ENCODE data around the gene PDF. TPM values are rescaled to one million over a fixed set of nuclear protein-coding genes. Genes with fewer than 3 reads are reported as not detected.

The PDF gene
- total RNA-seq, 2 experiments from 2014 or later: 37.8 to 54.8 TPM

DNA sequence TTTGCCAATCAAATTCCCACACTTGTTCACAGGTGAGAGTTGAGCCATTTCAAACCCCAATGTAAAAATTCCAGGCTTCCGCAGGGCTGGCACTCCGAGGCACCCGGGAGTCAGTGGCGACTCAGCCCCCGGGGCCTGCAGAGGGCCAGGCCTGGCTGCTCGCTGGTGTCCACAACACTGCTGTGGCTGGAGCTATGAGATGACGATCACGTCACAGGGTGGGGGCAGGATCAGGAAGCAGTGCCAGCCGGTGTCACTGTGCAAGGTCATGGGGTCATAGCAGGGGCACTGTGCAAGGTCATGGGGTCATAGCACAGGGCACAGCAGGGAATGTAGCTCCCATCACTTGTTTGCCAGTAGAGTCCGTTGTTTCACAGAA is 11.5 kb downstream of the PDF start:
- no peaks in the 10 kb centered on the region for H3K9me3 ChIP-seq (ENCODE audit: low read length)
- DNase-seq (ENCODE audit: low spot score): no peak
- H3K4me2 ChIP-seq (ENCODE audit: low read length): no peak overlapping the region
- BruUV-seq (replicated peaks): no TSS peak
- intact Hi-C loops (cut with micrococcal nuclease; ENCODE audit: unreplicated experiment): no loop called here
- H4K20me1 ChIP-seq (ENCODE audit: insufficient read depth, low read length): peaks cover 7% of the 10 kb centered on the region; the same call in 1 of the 2 replicates
- ChIA-PET POLR2A (interaction anchor here (2.3 kb wide), 1 partner anchor 11 kb away, joined by 7 read pairs; the partner anchor contains the start of gene PDF), CTCF (ENCODE audit: unreplicated experiment) (no interaction called here)
- no peak overlapping the region for H2AFZ ChIP-seq (ENCODE audit: low read length)
- H3K27ac ChIP-seq (ENCODE audit: low read depth, low read length, poor library complexity, severe bottlenecking): no peak overlapping the region
- no peaks in the 10 kb centered on the region for H3K9me2 ChIP-seq (ENCODE audit: insufficient read depth, low read length)
- H3K79me2 ChIP-seq (ENCODE audit: insufficient read depth, low read depth, low read length): peaks cover 20% of the 10 kb centered on the region; the same call in 1 of the 2 replicates
- no peak overlapping the region for H3K4me3 ChIP-seq (ENCODE audit: low read depth, low read length, poor library complexity, severe bottlenecking)
- no peaks in the 10 kb centered on the region for H3K4me1 ChIP-seq (ENCODE audit: insufficient read depth, low read length, poor library complexity, severe bottlenecking)
- TF ChIP-seq, protein P1, sequence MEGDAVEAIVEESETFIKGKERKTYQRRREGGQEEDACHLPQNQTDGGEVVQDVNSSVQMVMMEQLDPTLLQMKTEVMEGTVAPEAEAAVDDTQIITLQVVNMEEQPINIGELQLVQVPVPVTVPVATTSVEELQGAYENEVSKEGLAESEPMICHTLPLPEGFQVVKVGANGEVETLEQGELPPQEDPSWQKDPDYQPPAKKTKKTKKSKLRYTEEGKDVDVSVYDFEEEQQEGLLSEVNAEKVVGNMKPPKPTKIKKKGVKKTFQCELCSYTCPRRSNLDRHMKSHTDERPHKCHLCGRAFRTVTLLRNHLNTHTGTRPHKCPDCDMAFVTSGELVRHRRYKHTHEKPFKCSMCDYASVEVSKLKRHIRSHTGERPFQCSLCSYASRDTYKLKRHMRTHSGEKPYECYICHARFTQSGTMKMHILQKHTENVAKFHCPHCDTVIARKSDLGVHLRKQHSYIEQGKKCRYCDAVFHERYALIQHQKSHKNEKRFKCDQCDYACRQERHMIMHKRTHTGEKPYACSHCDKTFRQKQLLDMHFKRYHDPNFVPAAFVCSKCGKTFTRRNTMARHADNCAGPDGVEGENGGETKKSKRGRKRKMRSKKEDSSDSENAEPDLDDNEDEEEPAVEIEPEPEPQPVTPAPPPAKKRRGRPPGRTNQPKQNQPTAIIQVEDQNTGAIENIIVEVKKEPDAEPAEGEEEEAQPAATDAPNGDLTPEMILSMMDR (conservative IDR thresholded peaks at IDR 0.05; ENCODE audit: low read length): no peak
- TF ChIP-seq EZH2phosphoT487 (IDR thresholded peaks at IDR 0.05; ENCODE audit: borderline replicate concordance, low read depth, low read length): no peak
- peaks cover 92% of the 10 kb centered on the region for H3K36me3 ChIP-seq (ENCODE audit: insufficient read depth, low read length)

GRCh38 chr16:69318177-69318910 is 12.0 kb downstream of the PDF start:
- TF ChIP-seq, protein P1 (conservative IDR thresholded peaks at IDR 0.05; ENCODE audit: low read length): no peak
- no peak for TF ChIP-seq EZH2phosphoT487 (IDR thresholded peaks at IDR 0.05; ENCODE audit: borderline replicate concordance, low read depth, low read length)

GRCh38 chr16:69316595-69317034 is 13.8 kb downstream of the PDF start:
- H4K20me1 ChIP-seq (ENCODE audit: insufficient read depth, low read length): peaks cover under 1% of the 10 kb centered on the region; the same call in 1 of the 2 replicates
- H3K36me3 ChIP-seq (ENCODE audit: insufficient read depth, low read length): peaks cover 79% of the 10 kb centered on the region
- H2AFZ ChIP-seq (ENCODE audit: low read length): no peak overlapping the region
- no peak overlapping the region for H3K4me3 ChIP-seq (ENCODE audit: low read depth, low read length, poor library complexity, severe bottlenecking)
- intact Hi-C loops (cut with micrococcal nuclease; ENCODE audit: unreplicated experiment): no loop called here
- no peak overlapping the region for H3K27ac ChIP-seq (ENCODE audit: low read depth, low read length, poor library complexity, severe bottlenecking)
- POLR2A ChIA-PET: no interaction called here
- H3K4me1 ChIP-seq (ENCODE audit: insufficient read depth, low read length, poor library complexity, severe bottlenecking): peaks cover 7% of the 10 kb centered on the region
- H3K4me2 ChIP-seq (ENCODE audit: low read length): no peak overlapping the region
- peaks cover 31% of the 10 kb centered on the region for H3K79me2 ChIP-seq (ENCODE audit: insufficient read depth, low read depth, low read length)
- CTCF ChIA-PET (ENCODE audit: unreplicated experiment): no interaction called here
- DNase-seq (ENCODE audit: low spot score): no peak
- no peaks in the 10 kb centered on the region for H3K9me3 ChIP-seq (ENCODE audit: low read length)
- H3K9me2 ChIP-seq (ENCODE audit: insufficient read depth, low read length): no peaks in the 10 kb centered on the region
- BruUV-seq (replicated peaks): no TSS peak
- no peak for TF ChIP-seq EZH2phosphoT487 (IDR thresholded peaks at IDR 0.05; ENCODE audit: borderline replicate concordance, low read depth, low read length)
- TF ChIP-seq, protein P1 (conservative IDR thresholded peaks at IDR 0.05; ENCODE audit: low read length): no peak

More at GRCh38 chr16:69318177-69318910, 12.0 kb downstream of the PDF start:
- H3K4me2 ChIP-seq (ENCODE audit: low read length): no peak overlapping the region
- no peak overlapping the region for H2AFZ ChIP-seq (ENCODE audit: low read length)
- H3K9me3 ChIP-seq (ENCODE audit: low read length): no peaks in the 10 kb centered on the region
- no peaks in the 10 kb centered on the region for H3K4me1 ChIP-seq (ENCODE audit: insufficient read depth, low read length, poor library complexity, severe bottlenecking)
- H3K27ac ChIP-seq (ENCODE audit: low read depth, low read length, poor library complexity, severe bottlenecking): no peak overlapping the region
- peaks cover 7% of the 10 kb centered on the region; the same call in 1 of the 2 replicates for H4K20me1 ChIP-seq (ENCODE audit: insufficient read depth, low read length)
- ChIA-PET POLR2A (interaction anchor here (1.1 to 2.3 kb wide), 2 partner anchors 11 kb away, joined by 3 to 7 read pairs; partner anchors contain the start of gene PDF), CTCF (ENCODE audit: unreplicated experiment) (no interaction called here)
- no TSS peak for BruUV-seq (replicated peaks)
- no peak overlapping the region for H3K4me3 ChIP-seq (ENCODE audit: low read depth, low read length, poor library complexity, severe bottlenecking)
- H3K9me2 ChIP-seq (ENCODE audit: insufficient read depth, low read length): no peaks in the 10 kb centered on the region
- peaks cover 24% of the 10 kb centered on the region for H3K79me2 ChIP-seq (ENCODE audit: insufficient read depth, low read depth, low read length)
- DNase-seq (ENCODE audit: low spot score): no peak
- peaks cover 92% of the 10 kb centered on the region for H3K36me3 ChIP-seq (ENCODE audit: insufficient read depth, low read length)
- intact Hi-C loops (cut with micrococcal nuclease; ENCODE audit: unreplicated experiment): no loop called here

Data from OCI-LY7 (cell line).